Astrocyte (in vitro differentiated cells and primary cell): ENCODE data around the gene NXPH4.

Experiments
- EZH2 ChIP-seq: IDR thresholded peaks from 2 replicates; pipeline ENCODE4 v1.6.1; 2012; ENCODE audit warnings: mild to moderate bottlenecking, low read length, inconsistent platforms; ENCODE audit not compliant: insufficient read depth
- TF ChIP-seq, protein P1 (sequence below): IDR thresholded peaks from 2 replicates; pipeline ENCODE4 v1.5.1; 2011; ENCODE audit warnings: low read depth, mild to moderate bottlenecking, inconsistent platforms, low read length, moderate library complexity; ENCODE audit not compliant: insufficient read depth

DNA sequence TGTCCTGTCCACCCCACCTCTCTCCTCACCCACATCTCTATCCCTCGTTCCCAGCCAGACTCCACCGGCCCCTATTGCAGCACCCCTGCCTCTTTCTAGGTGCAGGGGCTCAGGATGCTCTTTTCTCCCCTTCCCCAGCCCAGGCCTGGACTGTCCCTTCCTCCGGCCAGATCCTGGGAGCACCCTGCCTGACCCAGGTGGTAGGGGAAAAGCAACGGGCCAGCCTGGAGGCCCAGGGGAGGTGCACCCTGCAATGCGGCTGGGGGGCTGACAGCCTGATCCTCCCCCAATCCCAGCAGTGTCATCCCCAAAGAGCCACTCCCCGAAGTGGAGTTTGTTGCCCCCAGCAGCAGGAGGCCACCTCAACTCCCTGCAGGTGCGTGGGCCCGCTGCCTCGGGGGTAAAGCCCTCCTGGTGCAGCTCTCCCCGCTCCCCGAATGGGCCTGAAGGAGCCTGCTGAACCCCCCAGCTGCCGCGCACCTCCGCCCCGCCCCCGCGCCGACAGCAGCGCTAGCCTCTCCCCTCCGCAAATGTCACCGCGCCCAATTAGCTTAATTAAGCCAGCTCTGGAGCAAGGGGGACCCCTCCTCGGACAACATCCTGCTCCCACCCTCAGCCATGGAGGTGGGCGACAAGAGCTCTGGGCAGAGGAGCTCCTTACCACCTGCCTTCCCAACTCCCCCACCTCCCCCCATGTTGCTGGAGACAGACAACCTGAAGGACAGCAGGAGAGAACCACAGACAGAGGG is 4.7 kb downstream of the NXPH4 start:
- TF ChIP-seq, protein P1, sequence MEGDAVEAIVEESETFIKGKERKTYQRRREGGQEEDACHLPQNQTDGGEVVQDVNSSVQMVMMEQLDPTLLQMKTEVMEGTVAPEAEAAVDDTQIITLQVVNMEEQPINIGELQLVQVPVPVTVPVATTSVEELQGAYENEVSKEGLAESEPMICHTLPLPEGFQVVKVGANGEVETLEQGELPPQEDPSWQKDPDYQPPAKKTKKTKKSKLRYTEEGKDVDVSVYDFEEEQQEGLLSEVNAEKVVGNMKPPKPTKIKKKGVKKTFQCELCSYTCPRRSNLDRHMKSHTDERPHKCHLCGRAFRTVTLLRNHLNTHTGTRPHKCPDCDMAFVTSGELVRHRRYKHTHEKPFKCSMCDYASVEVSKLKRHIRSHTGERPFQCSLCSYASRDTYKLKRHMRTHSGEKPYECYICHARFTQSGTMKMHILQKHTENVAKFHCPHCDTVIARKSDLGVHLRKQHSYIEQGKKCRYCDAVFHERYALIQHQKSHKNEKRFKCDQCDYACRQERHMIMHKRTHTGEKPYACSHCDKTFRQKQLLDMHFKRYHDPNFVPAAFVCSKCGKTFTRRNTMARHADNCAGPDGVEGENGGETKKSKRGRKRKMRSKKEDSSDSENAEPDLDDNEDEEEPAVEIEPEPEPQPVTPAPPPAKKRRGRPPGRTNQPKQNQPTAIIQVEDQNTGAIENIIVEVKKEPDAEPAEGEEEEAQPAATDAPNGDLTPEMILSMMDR = no peak
- TF ChIP-seq EZH2 = peak; percentile 69
